ENCODE measurements around the gene SMIM14.

DNA sequence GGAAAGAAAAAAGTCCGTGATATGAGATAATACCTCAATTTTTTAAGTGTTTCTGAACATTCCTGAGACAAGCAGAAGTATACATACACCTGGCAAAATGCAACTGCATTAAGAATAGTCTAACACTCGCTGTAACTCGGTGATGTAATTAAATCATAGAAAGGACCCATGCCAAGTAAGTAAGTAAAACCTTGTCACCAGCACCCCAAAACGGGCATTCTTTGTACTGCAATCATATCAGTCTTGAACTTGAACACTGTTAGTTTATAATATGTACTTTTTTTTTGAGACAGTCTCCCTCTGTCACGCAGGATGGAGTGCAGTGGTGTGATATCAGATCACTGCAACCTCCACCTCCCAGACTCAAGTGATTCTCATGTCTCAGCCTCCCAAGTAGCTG lies 47.4 kb downstream of the SMIM14 start:
- no peak for TF ChIP-seq CTCF (IDR thresholded peaks at IDR 0.05; ENCODE audit: poor library complexity)
- no peak for TF ChIP-seq EZH2phosphoT487 (IDR thresholded peaks at IDR 0.05; ENCODE audit: low read depth, severe bottlenecking, unreplicated experiment)

Data from hepatocyte (in vitro differentiated cells).